SU-DHL-6 (cell line): ENCODE measurements around the gene SERPINA12.

ENCODE experiments used
- EZH2phosphoT487 ChIP-seq: fragments of 200-600 bp; sonication (generic), shearing (Covaris generic); conservative IDR thresholded peaks from 2 replicates; pipeline ENCODE4 v1.6.1; 2018; ENCODE audit warnings: mild to moderate bottlenecking, antibody characterized with exemption, low read length, moderate library complexity, mixed read lengths
- TF ChIP-seq, protein P1 (sequence below): fragments of 200-600 bp; sonication (generic); IDR thresholded peaks from one replicate; pipeline ENCODE4 v1.5.1; 2017; ENCODE audit warnings: antibody characterized with exemption, mild to moderate bottlenecking, low read length, moderate library complexity; ENCODE audit not compliant: insufficient read depth, poor library complexity, severe bottlenecking

DNA sequence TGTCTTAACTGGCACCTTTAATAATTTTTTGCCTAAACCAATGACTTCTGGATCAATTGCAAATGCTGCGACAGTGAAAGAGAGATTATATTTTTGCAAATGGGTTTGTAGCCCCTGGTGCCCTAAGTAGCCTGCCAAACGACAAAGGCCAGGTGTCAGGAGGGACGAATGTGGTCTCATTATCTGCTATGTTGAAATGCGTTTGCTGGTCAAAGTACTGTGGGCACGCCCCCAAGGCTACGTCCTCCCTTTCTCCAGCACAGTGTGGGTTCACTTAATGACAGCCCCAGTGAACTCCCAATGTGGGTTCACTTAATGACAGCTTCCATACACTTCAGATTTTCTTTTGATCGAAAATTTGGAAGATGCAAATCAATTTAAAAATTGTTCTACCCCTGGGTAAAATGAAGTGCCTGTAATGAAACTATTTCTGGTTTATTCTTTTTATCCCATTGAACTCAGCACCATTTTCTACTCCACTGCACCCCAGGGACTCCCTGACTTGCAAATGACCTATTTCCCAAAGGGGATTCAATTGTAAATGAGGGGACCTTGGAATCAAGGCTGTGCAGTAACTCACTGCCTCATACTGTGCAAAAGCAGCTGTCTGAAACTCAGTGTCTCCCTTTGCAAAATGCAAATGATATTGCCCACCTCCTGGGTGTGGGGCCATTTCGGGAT lies 58.0 kb downstream of the SERPINA12 start:
- TF ChIP-seq, protein P1, sequence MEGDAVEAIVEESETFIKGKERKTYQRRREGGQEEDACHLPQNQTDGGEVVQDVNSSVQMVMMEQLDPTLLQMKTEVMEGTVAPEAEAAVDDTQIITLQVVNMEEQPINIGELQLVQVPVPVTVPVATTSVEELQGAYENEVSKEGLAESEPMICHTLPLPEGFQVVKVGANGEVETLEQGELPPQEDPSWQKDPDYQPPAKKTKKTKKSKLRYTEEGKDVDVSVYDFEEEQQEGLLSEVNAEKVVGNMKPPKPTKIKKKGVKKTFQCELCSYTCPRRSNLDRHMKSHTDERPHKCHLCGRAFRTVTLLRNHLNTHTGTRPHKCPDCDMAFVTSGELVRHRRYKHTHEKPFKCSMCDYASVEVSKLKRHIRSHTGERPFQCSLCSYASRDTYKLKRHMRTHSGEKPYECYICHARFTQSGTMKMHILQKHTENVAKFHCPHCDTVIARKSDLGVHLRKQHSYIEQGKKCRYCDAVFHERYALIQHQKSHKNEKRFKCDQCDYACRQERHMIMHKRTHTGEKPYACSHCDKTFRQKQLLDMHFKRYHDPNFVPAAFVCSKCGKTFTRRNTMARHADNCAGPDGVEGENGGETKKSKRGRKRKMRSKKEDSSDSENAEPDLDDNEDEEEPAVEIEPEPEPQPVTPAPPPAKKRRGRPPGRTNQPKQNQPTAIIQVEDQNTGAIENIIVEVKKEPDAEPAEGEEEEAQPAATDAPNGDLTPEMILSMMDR, result no peak
- TF ChIP-seq EZH2phosphoT487, result no peak
